Epithelial cell of esophagus (primary cell): ENCODE results near the gene PHACTR1.
"Not testable (repeated sequence)": the region's sequence is repeated elsewhere in the genome, so short reads cannot be mapped to it uniquely, and the experiment has no call there.

Experiments used
- DNase-seq: peaks from one replicate; pipeline ENCODE4 v3.0.0; 2010; ENCODE audit warnings: low read depth
- H3K4me3 ChIP-seq: 2 replicates; pipeline ENCODE4 v1.5.1; 2011; ENCODE audit warnings: mild to moderate bottlenecking, low read length, control low read depth
- TF ChIP-seq, protein P1 (sequence below): IDR thresholded peaks from 2 replicates; pipeline ENCODE4 v1.5.1; 2011; ENCODE audit warnings: low read depth, mild to moderate bottlenecking, low read length, control low read depth, inconsistent platforms; ENCODE audit not compliant: insufficient read depth; ENCODE audit errors: missing control alignments

PHACTR1 gene

DNA sequence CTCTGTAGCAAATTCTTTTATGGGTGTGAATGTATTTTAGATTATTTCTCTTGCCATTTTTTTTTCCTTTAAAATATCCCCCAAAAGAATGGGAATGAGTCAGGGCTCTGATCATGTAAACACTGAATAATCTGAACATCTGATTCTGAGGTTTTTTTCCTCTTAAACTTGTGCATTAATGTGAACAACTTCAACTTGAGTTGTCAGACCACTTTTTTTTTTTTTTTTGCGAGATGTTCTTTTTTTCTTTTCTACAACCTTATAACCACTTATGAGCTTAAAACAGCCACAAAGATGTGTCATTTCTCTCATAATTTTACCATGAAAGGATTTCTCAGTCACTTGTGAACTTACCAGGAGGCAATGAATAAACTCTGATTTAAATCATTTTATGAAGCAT, 526.5 kb downstream of the PHACTR1 start:
- no peak for DNase-seq
- TF ChIP-seq, protein P1, sequence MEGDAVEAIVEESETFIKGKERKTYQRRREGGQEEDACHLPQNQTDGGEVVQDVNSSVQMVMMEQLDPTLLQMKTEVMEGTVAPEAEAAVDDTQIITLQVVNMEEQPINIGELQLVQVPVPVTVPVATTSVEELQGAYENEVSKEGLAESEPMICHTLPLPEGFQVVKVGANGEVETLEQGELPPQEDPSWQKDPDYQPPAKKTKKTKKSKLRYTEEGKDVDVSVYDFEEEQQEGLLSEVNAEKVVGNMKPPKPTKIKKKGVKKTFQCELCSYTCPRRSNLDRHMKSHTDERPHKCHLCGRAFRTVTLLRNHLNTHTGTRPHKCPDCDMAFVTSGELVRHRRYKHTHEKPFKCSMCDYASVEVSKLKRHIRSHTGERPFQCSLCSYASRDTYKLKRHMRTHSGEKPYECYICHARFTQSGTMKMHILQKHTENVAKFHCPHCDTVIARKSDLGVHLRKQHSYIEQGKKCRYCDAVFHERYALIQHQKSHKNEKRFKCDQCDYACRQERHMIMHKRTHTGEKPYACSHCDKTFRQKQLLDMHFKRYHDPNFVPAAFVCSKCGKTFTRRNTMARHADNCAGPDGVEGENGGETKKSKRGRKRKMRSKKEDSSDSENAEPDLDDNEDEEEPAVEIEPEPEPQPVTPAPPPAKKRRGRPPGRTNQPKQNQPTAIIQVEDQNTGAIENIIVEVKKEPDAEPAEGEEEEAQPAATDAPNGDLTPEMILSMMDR: no peak
- no peak overlapping the region for H3K4me3 ChIP-seq

DNA sequence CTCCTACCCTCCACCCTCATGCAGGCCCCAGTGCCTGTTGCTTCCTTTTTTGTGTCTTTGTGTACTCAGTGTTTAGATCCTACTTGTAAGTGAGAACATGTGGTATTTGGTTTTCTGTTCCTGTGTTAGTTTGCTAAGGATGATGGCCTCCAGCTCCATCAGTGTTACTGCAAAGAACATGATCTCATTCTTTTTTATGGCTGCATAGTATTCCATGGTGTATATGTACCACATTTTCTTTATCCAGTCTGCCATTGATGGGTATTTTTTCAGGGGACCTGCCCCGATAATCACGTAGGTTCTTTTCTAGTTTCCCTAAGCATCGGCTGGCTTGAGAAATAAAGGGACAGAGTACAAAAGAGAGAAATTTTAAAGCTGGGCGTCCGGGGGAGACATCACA, 527.2 kb downstream of the PHACTR1 start:
- H3K4me3 ChIP-seq, DNase-seq: not testable (repeated sequence)

DNA sequence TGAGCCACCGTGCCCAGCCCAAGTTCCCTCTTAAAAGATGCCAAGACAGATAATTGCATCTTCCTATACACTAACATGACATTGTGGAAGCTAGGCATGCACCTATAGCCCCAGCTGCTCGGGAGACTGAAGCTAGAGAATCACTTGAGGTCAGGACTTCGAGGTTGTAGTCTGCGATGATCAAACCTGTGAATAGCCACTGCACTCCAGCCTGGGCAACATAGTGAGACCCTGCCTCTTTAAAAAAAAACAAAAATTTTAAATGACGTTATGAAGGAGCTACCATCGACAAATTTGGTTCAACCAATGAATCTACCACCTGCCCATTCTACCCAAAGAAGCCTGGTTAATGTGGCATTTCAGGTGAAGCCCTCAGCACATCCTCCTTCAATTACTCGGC, 531.1 kb downstream of the PHACTR1 start:
- H3K4me3 ChIP-seq: no peak overlapping the region
- TF ChIP-seq, protein P1: no peak
- DNase-seq: no peak

DNA sequence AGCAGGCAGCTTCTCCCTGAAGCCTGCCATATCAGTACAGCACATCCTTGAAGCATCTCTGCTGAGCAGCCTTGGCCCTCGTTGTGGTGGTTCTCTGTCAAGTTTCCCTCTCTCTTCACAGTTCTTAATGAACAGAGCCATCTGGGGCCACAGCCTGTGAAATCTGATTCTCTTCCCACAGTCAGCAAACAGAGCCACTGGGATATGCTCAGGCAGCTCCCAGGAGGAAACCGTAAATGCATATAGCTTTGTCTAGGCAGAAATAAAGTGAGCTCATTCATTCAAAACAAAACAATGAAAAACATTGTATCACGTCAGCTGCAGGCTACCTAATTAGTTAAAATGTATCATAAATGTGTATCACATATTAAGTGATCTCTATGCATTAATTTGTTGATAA, 531.5 kb downstream of the PHACTR1 start:
- peak; percentile 90 for DNase-seq
- H3K4me3 ChIP-seq: no peak overlapping the region
- TF ChIP-seq, protein P1: no peak

DNA sequence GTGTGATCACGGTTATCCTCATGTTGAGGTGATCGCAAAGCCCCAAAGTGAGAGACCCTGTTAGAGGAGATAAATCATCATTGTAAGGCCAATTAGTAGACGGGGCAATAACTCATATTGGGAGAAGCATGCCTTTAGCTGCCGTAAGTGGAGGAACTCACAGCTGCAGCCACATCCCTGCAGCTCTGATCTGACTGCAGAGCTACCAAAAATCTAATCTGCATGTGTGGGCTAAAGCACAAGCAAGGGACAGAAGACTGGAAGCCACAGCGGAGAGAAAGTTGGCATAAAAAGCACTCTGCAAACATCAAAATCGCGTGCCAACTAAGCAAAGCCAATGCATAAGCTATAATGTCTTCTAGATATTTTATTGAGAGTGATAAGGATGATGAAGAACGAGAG, 532.0 kb downstream of the PHACTR1 start:
- no peak overlapping the region for H3K4me3 ChIP-seq
- TF ChIP-seq, protein P1: no peak
- DNase-seq: no peak

DNA sequence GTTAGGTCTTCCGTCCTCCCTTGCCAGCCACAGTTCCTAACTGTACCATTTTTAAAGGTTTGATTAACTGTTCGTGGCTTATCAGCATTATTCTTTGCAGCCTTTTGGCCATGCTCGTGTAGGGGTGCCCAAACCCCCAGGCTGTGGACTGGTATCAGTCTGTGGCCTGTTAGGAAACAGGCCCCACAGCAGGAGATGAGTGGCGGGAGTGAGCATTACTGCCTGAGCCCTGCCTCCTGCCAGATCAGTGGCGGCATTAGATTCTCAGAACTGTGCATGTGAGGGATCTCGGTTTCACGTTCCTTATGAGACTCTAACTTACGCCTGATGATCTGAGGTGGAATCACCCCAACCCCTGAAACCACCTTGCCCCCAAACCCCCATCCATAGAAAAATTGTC, 532.4 kb downstream of the PHACTR1 start:
- DNase-seq: no peak

DNA sequence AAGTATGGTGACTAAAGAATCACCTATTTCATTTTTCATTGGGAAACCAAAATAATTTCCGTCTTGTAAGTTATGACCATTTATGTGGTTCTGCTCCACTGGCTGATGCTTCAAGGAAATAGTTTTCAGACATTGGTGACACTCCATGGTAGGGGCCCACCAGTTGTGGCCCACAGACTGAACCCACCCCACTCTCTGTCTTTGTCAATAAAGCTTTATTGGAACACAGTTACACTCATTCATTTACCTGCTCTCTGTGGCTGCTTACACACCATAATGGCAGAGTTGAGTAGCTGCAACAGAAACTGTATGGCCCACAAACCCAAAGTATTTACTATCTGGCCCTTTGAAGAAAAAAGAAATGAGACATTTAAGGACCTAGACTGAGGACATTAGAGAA, 533.2 kb downstream of the PHACTR1 start:
- DNase-seq: no peak
- H3K4me3 ChIP-seq: no peak overlapping the region
- TF ChIP-seq, protein P1: no peak

More for the DNA sequence above, 532.4 kb downstream of the PHACTR1 start:
- H3K4me3 ChIP-seq: no peak overlapping the region
- TF ChIP-seq, protein P1: no peak

DNA sequence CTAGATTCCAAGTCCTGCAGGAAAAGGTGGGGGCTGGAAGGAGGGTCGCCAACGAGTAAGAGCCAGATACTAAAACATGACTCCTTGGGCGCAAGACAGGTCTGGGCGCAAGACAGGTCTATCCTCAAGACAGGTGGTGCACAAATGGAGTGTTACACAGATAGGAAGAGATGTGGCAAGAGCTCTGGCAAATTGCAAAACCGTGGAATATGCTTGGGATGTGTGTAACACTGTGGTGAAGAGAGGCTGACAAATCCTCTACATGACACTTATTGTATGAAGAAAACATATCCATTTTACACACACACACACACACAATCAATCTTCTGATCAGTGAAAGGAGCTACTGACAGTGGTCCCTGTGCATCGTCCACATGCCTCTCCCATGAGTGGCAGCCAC, 534.1 kb downstream of the PHACTR1 start:
- TF ChIP-seq, protein P1: no peak
- H3K4me3 ChIP-seq: no peak overlapping the region
- peak; percentile 78 for DNase-seq
